Uterus (tissue), 4 donors: Measurements from ENCODE around the gene KMT5B. TPM values are rescaled to one million over a fixed set of nuclear protein-coding genes. Genes with fewer than 3 reads are reported as not detected.

Experiments
- DNase-seq, 2 donors: peaks; one replicate each; pipeline ENCODE4 v3.0.0-alpha.2; 2019 to 2020
- H3K27ac ChIP-seq, 2 donors: fragments of 200-600 bp; sonication (generic); 1 replicate in 1 of 2; 2 replicates in 1 of 2; pipeline ENCODE4 v1.5.1; 2016 to 2018
- H3K27me3 ChIP-seq, 2 donors: fragments of 200-600 bp; sonication (generic); one replicate each; pipeline ENCODE4 v1.5.1; 2018 to 2019; ENCODE audit warnings: control low read depth in 1 of 2
- H3K36me3 ChIP-seq, 2 donors: fragments of 200-600 bp; sonication (generic); one replicate each; pipeline ENCODE4 v1.5.1; 2019; ENCODE audit warnings: control low read depth in 1 of 2
- H3K4me1 ChIP-seq, 2 donors: fragments of 200-600 bp; sonication (generic); one replicate each; pipeline ENCODE4 v1.5.1; 2018 to 2019; ENCODE audit warnings: control low read depth in 1 of 2
- H3K4me3 ChIP-seq, 2 donors: fragments of 200-600 bp; sonication (generic); 1 replicate in 1 of 2; 2 replicates in 1 of 2; pipeline ENCODE4 v1.5.1; 2018 to 2019; ENCODE audit warnings: mild to moderate bottlenecking in 1 of 2
- H3K9me3 ChIP-seq, 2 donors: fragments of 200-600 bp; sonication (generic); one replicate each; pipeline ENCODE4 v1.5.1; 2019; ENCODE audit warnings: control low read depth in 1 of 2
- CTCF ChIP-seq, 4 experiments: fragments of 200-600 bp in 2 of 4; fragments of 450-650 bp in 2 of 4; sonication (generic) in 2 of 4; IDR thresholded peaks; one replicate each; pipeline ENCODE4 v1.5.1; 2016 to 2019; ENCODE audit warnings: antibody characterized with exemption in 4 of 4, mild to moderate bottlenecking in 2 of 4, moderate library complexity in 1 of 4
- POLR2A ChIP-seq, 2 donors: fragments of 450-650 bp; IDR thresholded peaks; one replicate each; pipeline ENCODE4 v1.6.1; 2016; ENCODE audit warnings: antibody characterized with exemption in 2 of 2, mild to moderate bottlenecking in 1 of 2, moderate library complexity in 1 of 2
- intact Hi-C: fragments of 100-400 bp; cut with DNase I; formaldehyde crosslinking; loops from one replicate; pipeline ENCODE4 v1.15.1; 2023; ENCODE audit warnings: low total_unique reads
- total RNA-seq, 4 donors: library from RNA; depleted of rRNA in 3 of 4; stranded (reverse); fragments of >200 nt in 3 of 4; gene quantifications; one replicate each; pipeline versions ENCODE4 v1.1.0 to v1.2.4, GENCODE V29; 2014 to 2023
- donor health status: DM: yes; HTN: yes; CAD: no.

The KMT5B gene
- total RNA-seq, 4 donors from 2014 or later = 13.5 to 108 (median 79.4) TPM

- no peaks in the 10 kb centered on the region for H3K9me3 ChIP-seq
- no peaks in the 10 kb centered on the region for H3K27me3 ChIP-seq
- intact Hi-C loops = no loop called here
- H3K27ac ChIP-seq = no peak overlapping the region
- DNase-seq = no peak
- no peaks in the 10 kb centered on the region for H3K36me3 ChIP-seq
- TF ChIP-seq POLR2A (IDR thresholded peaks at IDR 0.05) = no peak
- no peak for TF ChIP-seq CTCF (IDR thresholded peaks at IDR 0.05)
- no peaks in the 10 kb centered on the region for H3K4me1 ChIP-seq
- H3K4me3 ChIP-seq = no peak overlapping the region
Measured at GRCh38 chr11:68150037-68150436, 63.1 kb downstream of the KMT5B start.

GRCh38 chr11:68149417-68149816 lies 63.7 kb downstream of the KMT5B start:
- Histone ChIP-seq H3K27ac (no peak overlapping the region), H3K4me1 (no peaks in the 10 kb centered on the region), H3K36me3 (no peaks in the 10 kb centered on the region), H3K9me3 (no peaks in the 10 kb centered on the region), H3K4me3 (no peak overlapping the region), H3K27me3 (no peaks in the 10 kb centered on the region)
- no peak for DNase-seq
- intact Hi-C loops = no loop called here
- TF ChIP-seq CTCF (IDR thresholded peaks at IDR 0.05) (no peak), POLR2A (IDR thresholded peaks at IDR 0.05) (no peak)

- H3K27me3 ChIP-seq = no peaks in the 10 kb centered on the region
- no peaks in the 10 kb centered on the region for H3K36me3 ChIP-seq
- TF ChIP-seq CTCF (IDR thresholded peaks at IDR 0.05) (no peak), POLR2A (IDR thresholded peaks at IDR 0.05) (no peak)
- H3K4me1 ChIP-seq = no peaks in the 10 kb centered on the region
- no peaks in the 10 kb centered on the region for H3K9me3 ChIP-seq
- intact Hi-C loops = no loop called here
- H3K27ac ChIP-seq = no peak overlapping the region
- no peak overlapping the region for H3K4me3 ChIP-seq
- DNase-seq = no peak
Measured at GRCh38 chr11:68148879-68149278, 64.2 kb downstream of the KMT5B start.

GRCh38 chr11:68148071-68148805 lies 64.9 kb downstream of the KMT5B start:
- no peak overlapping the region for H3K27ac ChIP-seq

More at GRCh38 chr11:68148071-68148805, 64.9 kb downstream of the KMT5B start:
- TF ChIP-seq POLR2A (IDR thresholded peaks at IDR 0.05) = no peak
- TF ChIP-seq CTCF (IDR thresholded peaks at IDR 0.05) = no peak
- Histone ChIP-seq H3K9me3 (no peaks in the 10 kb centered on the region), H3K4me1 (no peaks in the 10 kb centered on the region), H3K4me3 (no peak overlapping the region), H3K36me3 (no peaks in the 10 kb centered on the region), H3K27me3 (no peaks in the 10 kb centered on the region)
- intact Hi-C loops = no loop called here
- no peak for DNase-seq
